SK-N-SH (cell line): ENCODE data around the gene SYT1. TPM values are rescaled to one million over a fixed set of nuclear protein-coding genes. Genes with fewer than 3 reads are reported as not detected.

ENCODE experiments used
- CTCF ChIA-PET: fragments of 300-600, 350-600 bp; formaldehyde crosslinking; extraction: SDS; loops from one replicate; lab custom pipeline; 2021; lab: Yijun Ruan, JAX
- POLR2A ChIA-PET: fragments of 350-600 bp; sonication (Branson Sonifier 250); formaldehyde crosslinking; extraction: SDS; loops from one replicate; lab custom pipeline; 2020; ENCODE audit warnings: antibody characterized with exemption, inconsistent platforms; lab: Yijun Ruan, JAX
- DNase-seq: peaks from one replicate; pipeline ENCODE4 v3.0.0; 2012
- H2AFZ ChIP-seq: fragments of 200-600 bp; sonication (generic); 2 replicates; pipeline ENCODE4 v1.8.1; 2016; ENCODE audit warnings: antibody characterized with exemption, mild to moderate bottlenecking, low read depth
- H3F3A ChIP-seq: fragments of 200-600 bp; sonication (generic); replicated peaks from 2 replicates; pipeline ENCODE3; 2016; ENCODE audit warnings: antibody characterized with exemption, mild to moderate bottlenecking; ENCODE audit not compliant: insufficient read depth
- H3K27ac ChIP-seq, 2 experiments: fragments of 200-500 bp in 1 of 2; fragments of 200-600 bp in 1 of 2; sonication (Bioruptor generic) in 1 of 2; sonication (generic), shearing (Covaris generic) in 1 of 2; 2 replicates each; pipeline versions ENCODE4 v1.5.1 to v1.6.1; 2014 to 2016; ENCODE audit warnings: low read depth in 2 of 2, inconsistent platforms in 1 of 2, low read length in 1 of 2, mild to moderate bottlenecking in 1 of 2, mixed read lengths in 1 of 2
- H3K27me3 ChIP-seq: fragments of 200-600 bp; sonication (generic), shearing (Covaris generic); 2 replicates; pipeline ENCODE4 v1.6.1; 2016; ENCODE audit warnings: mixed run types; ENCODE audit not compliant: insufficient read depth
- H3K36me3 ChIP-seq, 2 experiments: fragments of 200-500 bp in 1 of 2; fragments of 200-600 bp in 1 of 2; sonication (Bioruptor generic) in 1 of 2; sonication (generic) in 1 of 2; replicated peaks in 1 of 2; 2 replicates each; pipeline versions ENCODE3 to v1.5.1; 2014 to 2016; ENCODE audit warnings: low read length in 1 of 2, mild to moderate bottlenecking in 1 of 2; ENCODE audit not compliant: insufficient read depth in 2 of 2, control insufficient read depth in 1 of 2
- H3K4me1 ChIP-seq, 2 experiments: fragments of 200-500 bp in 1 of 2; fragments of 200-600 bp in 1 of 2; sonication (Bioruptor generic) in 1 of 2; sonication (generic), shearing (Covaris generic) in 1 of 2; 2 replicates each; pipeline versions ENCODE4 v1.5.1 to v1.6.1; 2014 to 2016; ENCODE audit warnings: low read depth in 1 of 2, low read length in 1 of 2, mixed run types in 1 of 2; ENCODE audit not compliant: insufficient read depth in 2 of 2, control insufficient read depth in 1 of 2
- H3K4me2 ChIP-seq: fragments of 200-600 bp; sonication (generic), shearing (Covaris generic); 2 replicates; pipeline ENCODE4 v1.6.1; 2017; ENCODE audit warnings: mixed run types
- H3K4me3 ChIP-seq, 2 experiments: fragments of 200-500 bp in 1 of 2; fragments of 200-600 bp in 1 of 2; sonication (Bioruptor generic) in 1 of 2; sonication (generic), shearing (Covaris generic) in 1 of 2; 2 replicates each; pipeline versions ENCODE4 v1.5.1 to v1.8.1; 2014 to 2016; ENCODE audit warnings: low read depth in 2 of 2, inconsistent platforms in 1 of 2, low read length in 1 of 2, mild to moderate bottlenecking in 1 of 2, mixed read lengths in 1 of 2, moderate library complexity in 1 of 2
- H3K79me2 ChIP-seq: fragments of 200-600 bp; sonication (generic); 2 replicates; pipeline ENCODE4 v1.8.1; 2017; ENCODE audit warnings: mild to moderate bottlenecking; ENCODE audit not compliant: insufficient read depth
- H3K9ac ChIP-seq: fragments of 200-600 bp; sonication (generic); 2 replicates; pipeline ENCODE4 v1.6.1; 2017; ENCODE audit warnings: mixed run types
- H3K9me2 ChIP-seq: fragments of 200-600 bp; sonication (generic); 2 replicates; pipeline ENCODE4 v1.6.1; 2017; ENCODE audit warnings: mixed run types
- H3K9me3 ChIP-seq: fragments of 200-600 bp; sonication (generic); 2 replicates; pipeline ENCODE4 v1.6.1; 2017; ENCODE audit warnings: mixed run types, mild to moderate bottlenecking, moderate library complexity
- H4K20me1 ChIP-seq: fragments of 200-600 bp; sonication (generic); 2 replicates; pipeline ENCODE4 v1.6.1; 2017; ENCODE audit warnings: mild to moderate bottlenecking, mixed run types; ENCODE audit not compliant: insufficient read depth
- CTCF ChIP-seq: fragments of 200-600 bp; sonication (generic); IDR thresholded peaks from 2 replicates; pipeline ENCODE4 v1.6.1; 2017; ENCODE audit warnings: antibody characterized with exemption, mild to moderate bottlenecking, moderate library complexity
- EZH2phosphoT487 ChIP-seq: fragments of 200-600 bp; sonication (generic); IDR thresholded peaks from 2 replicates; pipeline ENCODE4 v1.6.1; 2017; ENCODE audit warnings: low read depth, mixed run types, mild to moderate bottlenecking, antibody characterized with exemption, moderate library complexity, borderline replicate concordance
- FOSL2 ChIP-seq: IDR thresholded peaks from 2 replicates; pipeline ENCODE4 v1.4.0; 2012; ENCODE audit warnings: low read depth, mild to moderate bottlenecking, moderate library complexity, borderline replicate concordance
- FOXJ3 ChIP-seq: sonication (generic); formaldehyde crosslinking; IDR thresholded peaks from 2 replicates; pipeline ENCODE4 v1.5.1; 2020; ENCODE audit warnings: mild to moderate bottlenecking, missing genetic modification reagents
- GATA2 ChIP-seq: sonication (generic); formaldehyde crosslinking; IDR thresholded peaks from 2 replicates; pipeline ENCODE4 v1.5.0; 2020; ENCODE audit warnings: mild to moderate bottlenecking, missing genetic modification reagents
- IRF3 ChIP-seq: fragments of 150-350 bp; IDR thresholded peaks from 2 replicates; pipeline ENCODE4 v1.6.1; 2016; ENCODE audit warnings: mild to moderate bottlenecking, low read depth, low read length
- NRF1 ChIP-seq: IDR thresholded peaks from 2 replicates; pipeline ENCODE4 v1.6.1; 2012; ENCODE audit warnings: low read depth, mild to moderate bottlenecking, low read length
- RAD21 ChIP-seq: IDR thresholded peaks from 2 replicates; pipeline ENCODE4 v1.6.1; 2012; ENCODE audit warnings: mild to moderate bottlenecking, low read length
- REST ChIP-seq: IDR thresholded peaks from 2 replicates; pipeline ENCODE4 v1.6.1; 2012; ENCODE audit warnings: mild to moderate bottlenecking, low read depth, low read length, moderate library complexity
- SMC3 ChIP-seq: IDR thresholded peaks from 2 replicates; pipeline ENCODE4 v1.6.1; 2012; ENCODE audit warnings: low read depth, low read length, improper control_type of control experiment
- TAF1 ChIP-seq: IDR thresholded peaks from 2 replicates; pipeline ENCODE4 v1.6.1; 2012; ENCODE audit warnings: low read depth, mild to moderate bottlenecking, low read length, moderate library complexity, borderline replicate concordance
- USF2 ChIP-seq: fragments of 150-350 bp; IDR thresholded peaks from 2 replicates; pipeline ENCODE4 v1.6.1; 2017; ENCODE audit warnings: antibody characterized with exemption, low read length, low read depth, borderline replicate concordance
- WGBS: methylation state at CpG from one replicate; pipeline ENCODE4 v1.1.6; 2017; ENCODE audit warnings: low lambda C conversion rate; 5-methylcytosine and 5-hydroxymethylcytosine counted together
- polyA plus RNA-seq, 3 experiments: library from polyadenylated mRNA; depleted of rRNA; stranded (reverse); fragments of >200 nt; gene quantifications; 2 replicates each; pipeline ENCODE4 v1.2.3, GENCODE V29; 2012

Gene SYT1
- polyA plus RNA-seq, 1 of the 3 experiments (the other 2 are of a cell fraction): 12.7 TPM

GRCh38 chr12:79001404-79001803 lies 136.8 kb downstream of the SYT1 start:
- no peak overlapping the region for H2AFZ ChIP-seq
- H3F3A ChIP-seq: no peaks in the 10 kb centered on the region
- H3K4me2 ChIP-seq: no peak overlapping the region
- TF ChIP-seq NRF1 (no peak), FOXJ3 (no peak), TAF1 (no peak), USF2 (no peak), IRF3 (no peak), FOSL2 (no peak), EZH2phosphoT487 (no peak), CTCF (no peak)
- no peak overlapping the region for H3K4me3 ChIP-seq
- H3K4me1 ChIP-seq: peaks cover 2 to 4% of the 10 kb centered on the region in 2 experiments; a peak in 3 of 4 replicates
- no peak overlapping the region for H3K9ac ChIP-seq
- peaks cover 4 to 17% of the 10 kb centered on the region in 2 experiments for H3K36me3 ChIP-seq
- H4K20me1 ChIP-seq: no peaks in the 10 kb centered on the region
- WGBS: 89% methylated on average over 2 of the region's 2 CpGs
- DNase-seq: no peak
- POLR2A ChIA-PET: no interaction called here
- H3K27me3 ChIP-seq: no peaks in the 10 kb centered on the region
- no peak overlapping the region; a peak in 1 of 4 replicates for H3K27ac ChIP-seq
- H3K9me2 ChIP-seq: no peaks in the 10 kb centered on the region
- CTCF ChIA-PET: interaction anchor here (0.9 to 1.2 kb wide), 2 partner anchors 11 to 19 kb away, joined by 3 read pairs; no protein-coding TSS in a partner anchor
- H3K9me3 ChIP-seq: no peaks in the 10 kb centered on the region
- no peaks in the 10 kb centered on the region for H3K79me2 ChIP-seq

GRCh38 chr12:79006306-79006705 lies 141.7 kb downstream of the SYT1 start:
- H3K79me2 ChIP-seq: peaks cover 3% of the 10 kb centered on the region; the same call in 1 of the 2 replicates
- no peak overlapping the region for H3K4me2 ChIP-seq
- CTCF ChIA-PET: interaction anchor here (0.8 to 2.7 kb wide), 4 partner anchors 32 to 613 kb away, joined by 3 to 11 read pairs (median 4); no protein-coding TSS in a partner anchor
- H3K4me1 ChIP-seq: peaks cover 0 to 4% of the 10 kb centered on the region in 2 experiments; a peak in 3 of 4 replicates
- H3K9me2 ChIP-seq: no peaks in the 10 kb centered on the region
- H3K4me3 ChIP-seq: no peak overlapping the region
- H3K36me3 ChIP-seq: peaks cover 9 to 17% of the 10 kb centered on the region in 2 experiments
- H4K20me1 ChIP-seq: no peaks in the 10 kb centered on the region
- WGBS: 51% methylated on average over 1 of the region's 1 CpG
- H3K9me3 ChIP-seq: no peaks in the 10 kb centered on the region
- H2AFZ ChIP-seq: no peak overlapping the region
- DNase-seq: no peak
- H3K9ac ChIP-seq: no peak overlapping the region
- H3F3A ChIP-seq: no peaks in the 10 kb centered on the region
- peak; percentile 65 for TF ChIP-seq RAD21
- TF ChIP-seq REST: no peak
- peak; percentile 19; the same call in 1 of the 2 replicates for TF ChIP-seq SMC3
- TF ChIP-seq CTCF: peak; percentile 46
- TF ChIP-seq GATA2 (CRISPR knock-in tag): no peak
- TF ChIP-seq, all 33 proteins: peak for 3
- H3K27ac ChIP-seq: no peak overlapping the region
- no peaks in the 10 kb centered on the region for H3K27me3 ChIP-seq
- POLR2A ChIA-PET: no interaction called here
